ENCODE data around the gene RGS19. TPM values are rescaled to one million over a fixed set of nuclear protein-coding genes. Genes with fewer than 3 reads are reported as not detected.

RGS19 gene
- polyA plus RNA-seq, 1 donor = 3.6 TPM

- DNase-seq = no peak
These were observed 15.8 kb downstream of the RGS19 start for GRCh38 chr20:64063389-64064144.

GRCh38 chr20:64062596-64063388 is 16.5 kb downstream of the RGS19 start, which contains the start of gene TCEA2:
Gene TCEA2, plus strand, starts transcription at chr20:64063198. Its CDS starts 115 bp downstream, at chr20:64063313.
- DNase-seq = peak; percentile 97

DNA sequence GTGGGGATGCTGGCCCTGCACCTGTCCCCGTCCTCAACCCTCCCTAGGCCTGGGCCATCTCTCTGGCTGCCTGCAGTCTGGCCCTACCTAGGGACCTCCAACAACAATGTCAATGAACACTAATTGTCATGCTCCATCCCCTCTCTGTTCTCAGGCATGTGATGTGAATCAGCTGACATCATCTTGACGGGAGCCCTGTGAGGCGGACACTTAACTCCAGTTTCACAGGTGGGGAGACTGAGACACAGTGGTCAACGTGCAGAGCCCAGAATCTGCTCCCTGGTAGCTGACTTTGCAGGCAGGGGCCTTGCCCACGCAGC is 17.1 kb downstream of the RGS19 start:
- no peak for DNase-seq

- DNase-seq = no peak
These were observed 20.8 kb downstream of the RGS19 start for GRCh38 chr20:64058536-64058935.

- peak; percentile 74 for DNase-seq
These were observed 21.5 kb downstream of the RGS19 start for GRCh38 chr20:64057628-64058498.

- no peak for DNase-seq
These were observed 22.3 kb downstream of the RGS19 start for GRCh38 chr20:64056889-64057627.

DNA sequence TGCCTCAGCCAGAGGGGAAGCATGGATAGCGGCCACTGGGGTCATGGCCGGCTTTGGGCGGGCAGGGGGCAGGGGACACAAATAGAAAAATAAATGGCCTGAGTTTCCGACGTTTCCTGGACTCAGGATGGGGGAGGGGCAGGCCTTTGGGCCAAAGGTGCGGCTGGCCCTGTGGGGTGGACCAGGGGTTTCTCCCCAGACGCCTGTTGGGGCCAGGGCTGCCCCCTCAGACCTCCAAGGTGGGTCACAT is 22.8 kb downstream of the RGS19 start:
- no peak for DNase-seq

GRCh38 chr20:64055893-64056638 is 23.3 kb downstream of the RGS19 start:
- DNase-seq = no peak

DNA sequence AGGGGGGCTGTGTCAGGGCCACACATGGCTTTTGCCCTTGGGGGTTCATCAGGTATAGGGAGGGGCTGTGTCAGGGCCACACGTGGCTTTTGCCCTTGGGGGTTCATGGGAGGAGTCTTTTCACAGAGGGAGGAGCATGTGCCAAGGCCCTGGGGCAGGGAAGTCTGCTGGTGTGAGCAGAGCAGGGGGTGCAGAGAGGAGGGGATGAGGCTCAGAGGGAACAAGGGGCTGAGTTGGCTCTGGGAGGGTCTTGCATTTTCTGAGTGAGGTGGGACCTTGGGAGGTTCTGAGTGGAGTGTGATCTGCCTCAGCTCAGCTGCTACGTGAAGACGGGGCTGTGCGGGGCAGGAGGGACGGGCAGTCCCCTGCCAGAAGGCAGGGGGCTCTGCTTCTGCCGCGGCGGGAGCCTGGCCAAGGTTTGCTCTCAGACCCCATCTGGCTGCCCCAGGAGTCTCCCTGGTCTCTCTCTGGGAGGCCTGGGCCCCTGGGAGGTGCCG is 23.9 kb downstream of the RGS19 start:
- no peak for DNase-seq

GRCh38 chr20:64053841-64054661 is 25.3 kb downstream of the RGS19 start:
- DNase-seq = peak; percentile 59

- no peak for DNase-seq
These were observed 26.1 kb downstream of the RGS19 start for GRCh38 chr20:64052987-64053840.

GRCh38 chr20:64052326-64052722 is 27.0 kb downstream of the RGS19 start:
- DNase-seq = no peak

DNA sequence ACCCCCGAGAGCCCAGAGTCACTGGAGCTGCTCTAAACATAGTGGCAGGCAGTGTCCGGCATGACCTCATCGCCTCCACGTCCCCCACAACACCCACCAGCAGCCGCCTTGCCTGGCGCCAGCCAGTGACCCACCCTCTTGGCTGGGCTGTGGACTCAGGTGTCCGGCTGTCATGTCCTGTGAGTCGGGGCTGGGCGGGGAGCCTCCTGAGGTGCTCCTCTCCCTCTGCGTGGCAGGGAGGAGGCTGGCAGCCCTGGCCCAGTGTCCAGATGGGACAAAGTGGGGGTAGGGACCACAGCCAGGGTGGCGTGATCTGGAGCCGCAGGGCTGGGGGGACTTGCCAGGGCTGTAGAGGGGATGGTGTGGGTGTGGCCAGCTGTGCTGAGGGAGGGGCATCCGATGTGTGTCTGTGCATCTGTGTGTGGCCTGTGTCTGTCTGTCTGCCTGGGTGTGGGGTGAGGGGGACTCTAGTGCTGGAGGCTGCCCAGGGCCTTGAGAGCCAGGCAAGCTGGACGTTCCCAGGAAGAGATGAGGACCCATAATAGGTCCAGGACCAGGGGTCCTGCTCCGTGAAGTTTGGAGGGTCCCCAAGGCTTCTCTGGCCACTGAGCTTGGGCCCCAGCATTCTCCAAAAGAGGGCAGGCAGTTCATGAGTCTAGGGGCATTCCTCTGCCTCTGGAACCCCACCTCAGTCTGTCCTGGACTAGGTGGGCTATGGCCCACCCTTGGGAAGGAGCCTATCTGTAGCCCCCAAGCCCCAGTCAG is 27.6 kb downstream of the RGS19 start:
- no peak for DNase-seq

GRCh38 chr20:64051033-64051452 is 28.3 kb downstream of the RGS19 start:
- DNase-seq = no peak

DNA sequence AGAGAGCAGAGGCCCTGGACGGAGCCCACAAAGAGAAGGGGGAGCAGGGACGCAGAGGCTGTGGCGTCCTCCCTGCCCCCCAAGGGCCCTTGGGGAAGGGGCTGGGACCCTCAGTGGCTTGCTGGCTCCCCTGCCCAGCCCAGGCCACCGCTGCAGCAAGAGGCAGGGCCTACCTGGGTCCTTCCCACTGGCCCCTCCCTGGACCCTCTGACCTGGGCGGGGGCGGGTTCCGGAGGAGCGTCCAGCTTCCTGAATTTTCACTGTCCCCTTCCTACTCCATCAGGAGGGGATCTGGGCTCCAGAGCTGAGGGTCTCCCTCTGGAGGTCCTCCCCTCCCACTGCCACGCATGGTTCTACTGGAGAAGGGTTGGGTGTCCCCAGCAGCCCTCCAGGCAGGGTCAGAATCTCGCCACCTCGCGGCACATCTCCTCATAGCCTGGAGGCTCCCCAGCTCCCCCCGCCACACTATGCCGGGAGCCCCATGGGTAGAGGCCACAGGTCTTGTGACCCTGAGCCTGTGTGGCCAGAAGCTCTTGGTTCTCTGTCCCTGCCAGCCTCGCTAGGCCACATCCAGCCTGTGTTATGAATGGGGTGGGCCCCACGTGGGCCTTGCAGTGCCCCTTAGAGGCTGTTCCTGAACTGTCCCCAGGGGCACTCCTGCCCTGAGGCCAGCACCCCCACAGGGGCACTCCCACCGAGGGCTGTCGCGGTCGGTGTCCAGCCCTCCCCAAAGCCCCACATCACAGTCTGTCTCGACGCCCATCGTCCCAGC is 28.9 kb downstream of the RGS19 start:
- no peak for DNase-seq

- no peak for DNase-seq
These were observed 29.4 kb downstream of the RGS19 start for GRCh38 chr20:64049878-64050260.

DNA sequence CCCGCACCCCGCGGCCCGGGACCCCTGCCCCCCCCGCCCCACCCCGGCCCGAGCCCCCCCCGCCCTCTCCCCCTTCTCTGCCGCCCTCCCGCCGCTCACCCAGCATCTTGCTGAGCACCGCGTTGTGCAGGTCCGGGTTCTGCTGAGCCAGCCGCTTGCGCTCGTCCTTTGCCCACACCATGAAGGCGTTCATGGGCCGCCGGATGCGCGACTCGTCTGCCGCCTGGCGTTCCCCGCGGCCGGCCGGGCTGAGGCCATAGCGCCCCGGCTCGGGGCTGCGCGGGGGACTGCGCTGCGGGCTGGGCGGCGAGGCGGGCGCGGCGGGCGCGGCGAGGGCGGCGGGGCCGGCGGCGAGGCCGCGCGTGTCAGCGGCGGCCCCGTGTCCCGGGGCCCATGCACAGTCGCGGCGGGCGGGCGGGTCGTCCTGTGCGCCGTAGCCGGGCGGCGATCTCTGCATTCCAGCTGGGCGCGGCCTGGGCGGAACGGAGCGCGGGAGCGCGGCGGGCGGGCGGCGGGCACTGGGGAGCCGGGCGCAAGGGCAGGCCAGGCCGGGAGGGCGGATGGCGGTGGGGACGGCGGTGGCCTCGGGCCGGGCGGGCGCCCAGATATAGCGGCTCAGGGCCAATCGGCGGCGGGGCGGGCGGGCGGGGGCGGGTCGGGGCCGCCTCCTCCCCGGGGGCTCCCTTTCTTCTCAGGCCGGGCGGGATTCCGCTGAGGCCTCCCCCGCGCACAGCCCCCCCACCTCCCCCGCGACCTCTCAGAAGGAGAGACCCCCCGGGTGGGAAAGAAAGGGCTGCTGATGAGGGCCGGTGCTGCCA is 30.0 kb downstream of the RGS19 start, which contains the start of gene SOX18:
SOX18 (minus strand) TSS at position 580 of the 818 bp plus-strand sequence; CDS start at position 457, 123 bp downstream.
- DNase-seq = no peak

Data from left kidney (tissue), 2 donors.